NK-92 treated with Interleukin-12 subunit alpha and Interleukin-12 subunit beta, amount 100 ng/mL, for 24 hours (cell line): Measurements from ENCODE around the gene SFSWAP.
"Not testable (repeated sequence)": the region's sequence is repeated elsewhere in the genome, so short reads cannot be mapped to it uniquely, and the experiment has no call there.

Experiments used
- DNase-seq: peaks from one replicate; lab custom pipeline; 2025; lab: John Stamatoyannopoulos, UW

SFSWAP gene

DNA sequence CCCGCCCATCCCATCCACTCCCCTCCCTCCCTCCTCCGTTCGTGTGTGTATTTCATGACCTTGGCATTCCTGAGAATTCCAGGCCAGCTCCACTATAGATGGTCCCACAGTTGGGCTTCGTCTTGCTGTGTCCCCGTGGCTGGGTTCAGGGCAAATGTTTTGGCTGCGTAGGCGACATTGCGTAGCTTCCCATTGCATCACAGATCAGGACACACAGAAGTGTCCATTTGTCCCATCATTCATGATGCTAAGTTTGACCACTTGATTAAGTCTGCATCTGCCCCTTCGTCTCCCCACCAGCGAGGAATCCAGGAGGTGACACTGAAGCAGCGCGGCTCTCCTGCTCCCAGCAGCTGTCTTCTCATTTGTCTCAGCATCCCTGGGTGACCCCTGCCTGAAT, 78.7 kb downstream of the SFSWAP start:
- DNase-seq, result no peak

DNA sequence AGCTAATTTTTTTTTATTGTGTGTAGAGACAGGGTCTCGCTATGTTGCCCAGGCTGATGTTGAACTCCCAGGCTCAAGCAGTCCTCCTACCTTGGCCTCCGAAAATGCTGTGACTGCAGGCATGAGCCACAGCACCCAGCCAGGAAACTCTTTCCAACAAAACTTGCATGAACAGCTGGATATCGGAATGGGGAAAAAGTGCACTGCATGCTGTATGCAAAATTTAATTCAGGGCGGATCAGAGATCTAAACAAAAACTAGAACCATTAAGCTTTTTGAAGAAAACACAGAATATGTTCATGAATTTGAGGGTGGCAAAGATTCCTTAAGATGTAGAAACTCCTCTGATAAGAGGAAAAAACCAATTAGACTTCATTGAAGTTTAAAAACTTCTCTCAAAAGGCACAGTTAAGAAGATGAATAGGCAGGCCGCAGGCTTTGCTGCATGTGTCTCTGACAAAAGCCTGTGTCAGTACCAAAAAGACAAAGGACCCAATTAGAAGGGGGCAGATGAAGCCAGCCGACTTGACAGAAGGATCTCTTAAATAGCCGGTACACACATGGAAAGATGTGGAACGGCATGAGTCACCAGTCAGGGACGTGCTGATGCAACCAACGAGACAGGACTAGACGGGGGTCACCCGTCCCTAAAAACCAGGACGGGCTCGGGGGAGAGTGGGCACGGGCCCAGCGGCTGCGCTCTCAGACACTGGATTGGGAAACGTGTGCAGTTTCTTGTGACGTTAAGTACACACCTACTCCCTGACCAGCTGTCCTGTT, 82.5 kb downstream of the SFSWAP start:
- no peak for DNase-seq

DNA sequence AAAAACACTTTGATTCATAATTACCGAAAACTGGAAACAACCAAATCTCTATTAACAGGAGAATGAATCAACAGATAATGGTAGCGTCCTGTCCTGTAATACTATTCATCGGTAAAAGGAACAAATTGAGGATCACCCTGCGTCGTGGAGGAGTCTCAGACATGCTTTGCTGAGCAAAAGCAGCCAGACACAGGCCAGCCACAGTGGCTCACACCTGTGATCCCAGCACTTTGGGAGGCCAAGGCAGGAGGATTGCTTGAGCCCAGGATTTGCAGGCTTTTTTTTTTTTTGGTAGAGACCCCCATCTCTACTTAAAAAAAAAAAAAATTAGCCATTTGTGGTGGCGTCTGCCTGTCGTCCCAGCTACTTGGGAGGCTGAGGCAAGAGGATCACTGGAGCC, 83.2 kb downstream of the SFSWAP start:
- no peak for DNase-seq

DNA sequence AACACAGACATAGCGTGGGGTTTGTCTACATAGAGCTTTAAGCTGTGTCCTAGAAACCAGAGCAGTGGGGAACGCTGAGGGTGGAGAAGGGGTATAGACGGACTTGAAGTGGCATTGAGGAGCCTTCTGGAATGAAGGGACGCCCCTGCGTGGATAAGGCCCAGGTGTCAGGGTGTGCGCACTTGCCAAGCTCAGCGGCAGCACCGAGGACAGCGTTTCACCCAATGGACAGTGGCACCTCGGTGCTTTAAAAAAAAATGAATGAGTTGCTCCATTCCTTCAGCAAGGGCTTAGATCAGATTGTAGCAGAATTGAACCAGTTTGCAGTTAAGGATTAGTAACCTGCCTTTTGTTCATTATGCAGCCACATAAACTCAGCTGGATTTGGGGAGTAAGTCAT, 83.7 kb downstream of the SFSWAP start:
- no peak for DNase-seq

DNA sequence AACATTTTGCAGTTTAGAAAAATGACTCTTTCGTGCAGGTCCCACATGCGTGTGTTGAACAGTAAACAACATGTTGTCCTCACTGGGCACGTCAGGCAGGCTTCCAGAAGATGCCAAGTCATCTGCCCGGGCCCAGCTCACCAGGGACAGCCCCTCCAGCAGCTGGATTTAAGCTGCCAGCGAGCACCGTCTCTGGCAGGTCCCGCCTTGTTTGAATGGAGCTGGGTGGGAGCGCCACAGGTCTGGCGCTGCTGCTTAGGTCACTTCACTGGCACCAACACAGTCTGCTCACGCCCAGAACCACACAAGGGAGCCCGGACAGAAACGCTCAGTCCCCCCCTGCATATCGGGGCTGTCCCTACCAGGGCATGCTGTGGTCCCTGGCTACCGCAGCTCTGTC, 84.2 kb downstream of the SFSWAP start:
- DNase-seq, result no peak

DNA sequence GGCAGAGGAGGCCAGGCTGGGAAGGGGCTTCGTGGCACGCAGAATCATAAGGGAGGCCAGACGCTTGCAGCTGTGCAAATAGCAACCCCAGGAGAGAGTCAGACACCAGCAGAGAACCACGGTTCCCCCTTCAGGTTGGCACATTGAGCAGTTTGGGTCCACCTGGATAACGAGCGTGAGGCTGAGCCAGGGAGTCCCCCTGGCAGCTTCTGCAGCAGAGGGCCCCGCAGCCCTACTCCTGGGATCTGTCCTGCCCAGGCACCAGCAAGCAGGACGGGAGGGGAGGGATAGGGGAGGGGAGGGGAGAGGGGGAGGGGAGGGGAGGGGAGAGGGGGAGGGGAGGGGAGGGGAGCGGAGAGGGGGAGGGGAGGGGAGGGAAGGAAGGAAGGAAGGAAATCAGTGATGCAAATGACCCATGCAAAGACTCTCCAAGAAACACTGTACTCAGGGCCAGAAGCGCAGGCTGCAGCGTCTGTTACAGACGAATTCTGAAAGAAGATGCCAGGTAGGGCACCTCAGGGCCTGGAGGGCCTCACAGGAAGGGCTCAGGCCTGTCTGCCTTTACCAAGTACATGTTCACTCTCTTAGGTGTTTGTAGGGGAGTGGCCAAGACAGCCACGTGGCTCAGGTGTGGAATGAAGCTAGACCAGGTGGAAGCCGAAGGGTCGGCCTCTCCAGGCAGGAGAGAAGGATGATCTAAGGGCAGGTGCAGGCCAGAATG, 85.0 kb downstream of the SFSWAP start:
- no peak for DNase-seq

DNA sequence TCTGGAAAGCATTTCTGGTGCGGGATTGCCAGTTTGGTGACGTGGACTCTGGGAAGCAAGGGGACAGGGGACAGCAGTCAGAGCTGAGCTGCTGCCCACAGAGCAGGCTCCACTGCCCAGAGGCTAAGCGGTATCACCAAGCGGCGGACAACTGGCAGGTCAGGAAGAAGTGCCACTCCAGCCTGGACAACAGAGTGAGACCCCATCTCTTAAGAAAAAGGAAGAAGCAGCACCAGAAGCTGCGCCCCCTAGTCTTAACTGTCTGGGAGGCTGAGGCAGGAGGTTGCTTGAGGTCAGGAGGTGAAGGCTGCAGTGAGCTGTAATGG, 85.5 kb downstream of the SFSWAP start:
- DNase-seq, result no peak

DNA sequence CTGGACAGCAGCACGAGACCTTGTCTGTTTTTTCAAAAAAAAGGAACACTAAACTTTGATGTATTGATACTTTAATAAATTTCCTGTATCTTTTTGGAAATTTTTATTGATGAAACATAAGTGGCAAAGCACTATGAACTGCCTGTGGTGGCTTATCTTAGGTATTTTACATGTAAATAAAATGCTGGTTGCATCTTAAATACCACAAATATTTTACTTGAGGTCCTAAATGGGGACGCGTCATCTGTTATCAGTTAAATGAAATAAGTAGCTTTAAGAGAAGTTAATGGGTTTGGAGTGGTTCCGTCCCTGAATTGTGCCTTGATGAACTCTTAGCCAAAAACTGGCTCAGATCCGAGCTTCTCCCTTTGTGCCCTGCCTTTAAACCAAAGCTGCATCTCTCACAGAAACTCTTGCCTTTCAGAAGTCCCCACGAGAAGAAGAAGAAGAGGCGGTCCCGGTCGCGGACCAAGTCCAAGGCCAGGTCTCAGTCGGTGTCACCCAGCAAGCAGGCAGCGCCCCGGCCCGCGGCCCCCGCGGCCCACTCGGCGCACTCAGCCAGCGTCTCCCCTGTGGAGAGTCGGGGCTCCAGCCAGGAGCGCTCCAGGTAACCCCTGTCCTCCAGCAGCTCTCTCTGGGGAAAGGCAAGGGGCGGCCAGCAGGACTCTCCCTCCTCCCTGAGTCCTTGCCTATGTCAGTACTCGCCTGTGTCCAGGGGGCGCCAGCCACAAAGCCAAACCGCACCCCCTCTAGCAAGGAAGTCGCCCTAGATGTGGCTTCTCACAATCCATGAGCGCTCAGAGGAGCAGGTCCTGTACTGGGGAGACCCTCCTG, 86.1 kb downstream of the SFSWAP start:
- no peak for DNase-seq

DNA sequence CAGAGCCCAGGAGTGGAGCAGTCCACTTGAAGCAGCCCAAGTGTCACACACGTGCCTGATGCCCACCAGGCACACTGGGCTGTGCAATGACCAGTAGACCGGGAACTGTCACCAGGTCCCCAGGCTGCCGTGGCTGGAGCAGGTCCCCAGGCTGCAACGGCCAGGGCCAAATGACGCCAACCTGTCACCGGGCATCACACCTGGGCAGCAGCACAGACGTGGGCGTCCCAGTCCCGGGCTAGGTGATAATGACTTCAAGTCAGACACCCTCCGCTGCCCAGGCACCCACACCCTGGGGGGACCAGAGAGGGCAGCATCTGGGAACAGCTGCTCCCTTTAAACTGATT, 86.7 kb downstream of the SFSWAP start:
- no peak for DNase-seq

DNA sequence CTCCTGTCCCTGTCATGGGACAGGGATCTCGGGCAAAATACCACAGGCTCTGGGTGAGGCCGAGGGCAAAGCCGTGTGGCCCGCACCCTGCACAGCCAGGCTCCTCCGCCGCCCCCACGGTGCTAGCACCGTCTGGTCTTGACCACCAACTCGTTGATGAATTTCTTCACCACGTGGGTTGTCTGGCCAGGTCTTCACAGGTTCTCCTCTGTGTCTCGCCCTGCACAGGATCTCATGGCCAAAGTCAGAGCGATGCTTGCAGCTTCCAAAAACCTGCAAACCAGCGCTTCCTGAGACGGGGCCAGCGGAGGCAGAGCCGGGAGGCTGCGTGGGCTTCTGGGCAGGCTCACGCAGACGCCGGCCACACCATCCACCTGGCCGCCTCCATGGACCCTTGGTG, 88.3 kb downstream of the SFSWAP start:
- DNase-seq, result no peak

DNA sequence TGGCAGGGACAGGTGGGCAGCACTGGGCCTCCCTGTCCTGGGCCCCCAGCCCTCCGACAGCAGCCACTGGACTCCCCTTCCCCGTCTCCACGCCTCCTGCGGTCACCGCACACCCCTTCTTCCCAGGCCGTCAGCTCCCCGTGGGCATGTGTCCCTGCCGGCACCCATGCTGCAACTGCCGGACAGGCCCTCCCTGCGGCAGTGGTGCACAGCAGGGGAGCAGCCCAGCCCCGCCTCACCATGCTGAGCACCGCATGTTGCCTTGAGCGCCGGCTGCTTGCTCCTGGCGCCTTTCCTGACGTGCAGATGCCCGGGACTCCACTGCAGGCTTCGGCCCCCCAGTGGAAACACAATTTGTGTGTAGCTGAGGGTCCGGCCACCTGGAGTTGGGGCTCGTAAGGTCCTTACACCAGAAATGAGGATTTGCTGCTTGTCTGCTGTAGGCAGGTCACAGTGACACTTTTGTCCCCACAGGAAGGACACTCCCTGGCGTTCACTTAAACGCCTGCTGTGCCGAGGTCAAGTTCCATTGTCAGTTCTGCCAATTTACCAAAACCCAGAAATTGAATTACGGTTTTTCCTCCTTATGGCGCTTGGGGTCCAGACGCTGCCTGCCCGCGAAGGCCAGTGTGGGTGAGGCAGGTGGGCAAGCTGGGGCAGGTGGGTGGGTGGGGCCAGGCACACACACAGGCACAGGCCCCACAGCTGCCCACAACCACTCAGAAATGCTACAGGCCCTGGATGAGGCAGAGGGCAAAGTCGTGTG, 89.1 kb downstream of the SFSWAP start:
- DNase-seq, result no peak

DNA sequence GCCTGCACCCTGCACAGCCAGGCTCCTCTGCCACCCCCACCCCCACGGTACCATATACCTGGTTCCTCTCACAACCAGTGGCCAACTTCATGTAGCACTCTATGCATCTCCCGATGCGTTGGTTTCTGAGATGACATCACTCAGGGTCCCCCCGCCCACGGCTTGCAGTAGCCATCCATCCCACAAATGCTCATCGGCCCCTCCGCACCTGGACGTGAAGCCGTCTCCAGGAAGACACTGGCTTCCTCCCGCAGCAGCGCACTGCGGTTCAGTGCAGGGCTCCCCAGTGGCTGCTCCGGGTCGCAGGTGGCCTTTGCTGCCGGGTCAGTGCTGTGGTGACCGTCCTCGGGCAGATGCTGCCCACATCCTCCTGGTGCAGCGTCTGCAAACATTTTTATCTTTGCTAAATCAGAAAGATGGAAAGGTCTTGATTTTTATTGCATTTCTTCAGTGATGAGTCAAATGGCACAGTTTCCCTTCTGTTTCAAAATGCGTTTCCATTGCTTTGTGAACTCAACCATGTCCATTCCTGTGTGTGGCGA, 89.8 kb downstream of the SFSWAP start:
- DNase-seq, result no peak

DNA sequence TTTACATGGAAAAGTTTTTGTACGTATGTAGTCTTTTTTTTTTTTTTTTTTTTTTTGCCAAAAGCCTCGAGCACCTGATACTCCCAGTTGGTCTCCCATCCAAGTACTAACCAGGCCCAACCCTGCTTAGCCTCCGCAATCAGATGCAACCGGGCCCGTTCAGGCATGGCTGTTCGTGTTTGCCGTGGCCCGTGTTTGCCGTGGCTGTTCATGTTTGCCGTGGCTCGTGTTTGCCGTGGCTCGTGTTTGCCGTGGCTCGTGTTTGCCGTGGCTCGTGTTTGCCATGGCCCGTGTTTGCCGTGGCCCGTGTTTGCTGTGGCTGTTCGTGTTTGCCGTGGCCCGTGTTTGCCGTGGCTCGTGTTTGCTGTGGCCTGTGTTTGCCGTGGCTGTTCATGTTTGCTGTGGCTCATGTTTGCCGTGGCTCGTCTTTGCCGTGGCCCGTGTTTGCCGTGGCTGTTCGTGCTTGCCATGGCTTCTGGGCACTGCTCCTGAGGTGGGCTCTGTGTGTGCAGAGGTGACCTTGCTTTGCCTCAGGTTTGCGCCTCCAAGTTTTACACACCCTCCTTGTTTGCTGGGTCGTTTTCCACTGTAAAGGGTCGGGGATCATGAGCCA, 90.5 kb downstream of the SFSWAP start:
- no peak for DNase-seq

DNA sequence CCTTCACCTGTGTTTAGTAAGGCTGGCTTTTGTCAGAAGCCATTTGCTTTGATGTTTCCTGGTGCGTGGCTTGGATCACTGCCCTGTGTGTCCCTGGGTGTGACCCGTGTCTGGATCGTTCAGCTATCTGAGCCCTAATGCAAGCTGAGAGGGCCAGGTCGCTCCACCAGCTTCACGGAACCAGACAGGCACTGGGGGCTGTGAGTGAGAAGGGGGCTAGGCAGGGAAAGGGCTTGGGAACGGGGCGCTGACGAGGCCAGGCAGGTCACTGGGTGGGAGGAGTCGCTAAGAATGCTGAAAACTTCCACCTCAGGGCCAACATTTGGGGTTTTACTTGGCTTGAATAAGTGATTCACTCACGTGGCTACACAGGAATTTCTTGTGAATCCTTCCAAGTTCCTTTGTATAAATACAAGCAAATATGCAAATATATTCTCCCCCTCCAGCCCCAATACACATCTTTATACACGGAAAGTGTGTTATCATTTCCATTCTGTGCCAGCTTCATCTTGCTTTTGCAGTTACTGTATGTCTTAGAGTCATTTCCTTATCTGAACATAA, 93.2 kb downstream of the SFSWAP start:
- DNase-seq, result no peak

DNA sequence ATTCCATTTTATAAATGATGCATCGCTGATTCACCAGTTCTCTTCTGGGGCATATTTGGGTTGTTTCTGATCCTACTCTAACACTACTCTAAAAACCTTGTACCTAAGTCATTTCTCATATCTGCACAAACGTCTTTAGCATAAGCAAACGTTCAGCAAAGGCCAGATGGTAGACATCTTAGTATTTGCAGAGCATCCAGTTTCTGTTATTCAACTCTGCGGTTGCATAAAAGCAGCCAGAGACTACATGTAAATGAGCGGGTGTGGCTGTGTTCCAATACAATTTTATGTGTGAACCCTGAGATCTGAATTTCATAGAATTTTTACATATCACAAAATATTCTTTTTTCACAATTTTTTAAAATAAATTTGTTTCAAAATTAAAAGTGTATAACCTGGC, 94.5 kb downstream of the SFSWAP start:
- DNase-seq, result no peak

DNA sequence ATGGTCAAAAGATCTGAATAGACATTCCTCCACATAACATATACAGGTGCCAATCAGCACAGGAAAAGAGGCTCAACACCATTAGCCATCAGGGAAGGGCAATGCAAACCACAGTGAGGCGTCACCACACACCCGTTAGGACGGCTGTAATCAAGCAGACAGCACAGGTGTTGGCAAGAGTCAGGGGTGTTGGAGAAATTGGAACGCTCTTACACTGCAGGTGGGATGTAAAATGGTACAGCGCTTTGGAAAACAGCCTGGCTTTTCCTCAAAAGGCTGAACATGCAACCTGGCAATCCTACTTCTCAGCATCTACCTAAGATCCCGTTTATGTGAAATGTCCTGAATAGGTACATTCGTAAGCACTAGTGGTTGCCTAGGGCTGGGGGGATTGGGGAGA, 95.8 kb downstream of the SFSWAP start:
- no peak for DNase-seq

DNA sequence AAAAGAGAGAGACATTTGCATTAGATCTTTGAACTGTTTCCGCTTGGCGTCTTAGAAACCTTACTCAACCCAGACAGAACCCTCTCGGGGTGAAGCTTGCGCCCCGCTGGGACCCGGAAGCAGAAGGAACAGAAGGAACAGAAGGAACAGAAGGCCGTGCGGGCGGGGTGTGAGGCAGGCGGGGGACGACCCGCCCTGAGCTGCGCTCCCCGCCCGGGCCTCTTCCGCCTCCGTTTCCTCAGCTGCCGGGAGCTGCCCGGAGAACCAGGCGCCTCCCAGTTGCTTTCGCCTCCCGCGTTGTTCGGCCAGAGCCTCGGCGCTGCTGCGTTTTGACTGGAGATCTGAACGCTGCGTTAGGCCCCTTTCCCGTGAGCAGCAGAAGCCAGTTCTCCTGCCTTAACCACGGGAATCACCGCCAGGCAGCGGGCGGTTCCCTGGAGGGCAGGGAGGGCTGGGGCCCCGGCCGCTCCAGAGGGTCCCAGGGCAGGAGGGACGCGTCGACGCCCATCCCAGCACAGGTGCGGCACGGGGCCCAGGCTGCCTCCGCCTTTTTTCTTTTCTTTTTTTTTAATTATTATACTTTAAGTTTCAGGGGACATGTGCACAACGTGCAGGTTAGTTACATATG, 98.0 kb downstream of the SFSWAP start:
- DNase-seq, result no peak

DNA sequence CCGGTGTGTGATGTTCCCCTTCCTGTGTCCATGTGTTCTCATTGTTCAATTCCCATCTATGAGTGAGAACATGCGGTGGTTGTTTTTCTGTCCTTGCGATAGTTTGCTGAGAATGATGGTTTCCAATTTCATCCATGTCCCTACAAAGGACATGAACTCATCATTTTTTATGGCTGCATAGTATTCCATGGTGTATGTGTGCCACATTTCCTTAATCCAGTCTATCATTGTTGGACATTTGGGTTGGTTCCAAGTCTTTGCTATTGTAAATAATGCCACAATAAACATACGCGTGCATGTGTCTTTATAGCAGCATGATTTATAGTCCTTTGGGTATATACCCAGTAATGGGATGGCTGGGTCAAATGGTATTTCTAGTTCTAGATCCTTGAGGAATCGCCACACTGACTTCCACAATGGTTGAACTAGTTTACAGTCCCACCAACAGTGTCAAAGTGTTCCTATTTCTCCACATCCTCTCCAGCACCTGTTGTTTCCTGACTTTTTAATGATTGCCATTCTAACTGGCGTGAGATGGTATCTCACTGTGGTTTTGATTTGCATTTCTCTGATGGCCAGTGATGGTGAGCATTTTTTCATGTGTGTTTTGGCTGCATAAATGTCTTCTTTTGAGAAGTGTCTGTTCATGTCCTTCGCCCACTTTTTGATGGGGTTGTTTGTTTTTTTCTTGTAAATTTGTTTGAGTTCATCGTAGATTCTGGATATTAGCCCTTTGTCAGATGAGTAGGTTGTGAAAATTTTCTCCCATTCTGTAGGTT, 98.8 kb downstream of the SFSWAP start:
- DNase-seq, result not testable (repeated sequence)

DNA sequence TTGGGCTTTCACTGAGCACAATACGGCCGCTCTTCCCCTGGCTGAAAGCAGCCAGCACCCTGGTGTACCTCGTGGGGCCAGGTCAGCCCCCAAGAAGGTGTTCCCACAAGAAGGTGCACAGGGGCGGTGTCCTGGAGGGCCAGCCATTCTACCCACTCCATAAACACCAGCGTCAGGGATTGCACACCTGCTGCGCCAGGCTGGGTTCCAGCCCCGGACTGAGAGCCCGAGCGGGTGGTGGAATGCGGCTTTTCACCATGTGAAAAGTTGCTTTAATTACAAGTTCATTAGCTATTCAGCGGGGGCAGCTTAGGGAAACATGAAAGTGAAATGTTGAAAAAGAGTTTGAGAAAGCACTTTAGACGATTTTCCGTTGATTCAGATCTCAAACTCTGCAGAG, 99.8 kb downstream of the SFSWAP start:
- no peak for DNase-seq

DNA sequence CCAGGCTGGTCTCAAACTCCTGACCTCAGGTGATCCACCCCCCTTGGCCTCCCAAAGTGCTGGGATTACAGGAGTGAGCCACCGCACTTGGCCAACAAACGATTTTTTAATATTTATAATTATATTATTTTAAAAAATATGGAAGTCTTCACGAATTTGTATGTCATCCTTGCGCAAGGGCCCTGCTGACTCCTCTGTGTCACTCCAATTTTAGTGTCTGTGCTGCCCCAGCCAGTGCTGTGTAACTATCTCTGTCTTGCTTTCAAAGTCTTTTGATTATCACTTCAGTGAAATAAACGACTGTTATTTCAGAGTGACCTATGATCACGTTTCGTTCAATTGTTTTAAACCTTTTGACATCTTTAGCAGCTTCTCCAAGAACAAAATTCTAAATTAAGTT, 104.2 kb downstream of the SFSWAP start:
- DNase-seq, result no peak
